ENCODE results near the gene UFD1. TPM values are rescaled to one million over a fixed set of nuclear protein-coding genes. Genes with fewer than 3 reads are reported as not detected.

Gene UFD1
- total RNA-seq, 1 donor from 2014 or later, result 54.4 TPM

GRCh38 chr22:19453718-19454117, 25.3 kb downstream of the UFD1 start:
- Mint-ChIP-seq H3K27me3 (no peaks in the 10 kb centered on the region), H3K27ac (no peak overlapping the region), H3K4me1 (peaks cover 2% of the 10 kb centered on the region), H3K4me3 (no peak overlapping the region), H3K36me3 (ENCODE audit: low read depth) (peaks cover 74% of the 10 kb centered on the region), H3K9me3 (no peaks in the 10 kb centered on the region)
- intact Hi-C loops (cut with micrococcal nuclease), result no loop called here
- ATAC-seq (ENCODE audit: low read depth) (no peak), DNase-seq (no peak)
- POLR2A ChIA-PET, result no interaction called here
- TF ChIP-seq CTCF (IDR thresholded peaks at IDR 0.05), result no peak
- CTCF ChIA-PET, result no interaction called here

GRCh38 chr22:19451570-19451969, 27.4 kb downstream of the UFD1 start:
- no peak overlapping the region for H3K27ac Mint-ChIP-seq

GRCh38 chr22:19450363-19451175, 28.4 kb downstream of the UFD1 start:
- no peak for TF ChIP-seq CTCF (IDR thresholded peaks at IDR 0.05)
- Mint-ChIP-seq H3K27ac (no peak overlapping the region), H3K27me3 (no peaks in the 10 kb centered on the region), H3K9me3 (no peaks in the 10 kb centered on the region), H3K4me3 (no peak overlapping the region), H3K4me1 (peaks cover 21% of the 10 kb centered on the region), H3K36me3 (ENCODE audit: low read depth) (peaks cover 57% of the 10 kb centered on the region)
- intact Hi-C loops (cut with micrococcal nuclease), result no loop called here
- DNase-seq (no peak), ATAC-seq (ENCODE audit: low read depth) (no peak)
- CTCF ChIA-PET, result no interaction called here
- POLR2A ChIA-PET, result interaction anchor here (0.7 to 1.3 kb wide), 2 partner anchors 12 to 194 kb away, joined by 3 to 6 read pairs; no protein-coding TSS in a partner anchor

More at GRCh38 chr22:19451570-19451969, 27.4 kb downstream of the UFD1 start:
- ChIA-PET CTCF (no interaction called here), POLR2A (interaction anchor here (0.7 to 1.3 kb wide), 2 partner anchors 11 to 195 kb away, joined by 3 to 6 read pairs; no protein-coding TSS in a partner anchor)
- DNase-seq (no peak), ATAC-seq (ENCODE audit: low read depth) (no peak)
- TF ChIP-seq CTCF (IDR thresholded peaks at IDR 0.05), result no peak
- Mint-ChIP-seq H3K27me3 (no peaks in the 10 kb centered on the region), H3K36me3 (ENCODE audit: low read depth) (peaks cover 61% of the 10 kb centered on the region), H3K9me3 (no peaks in the 10 kb centered on the region), H3K4me1 (peaks cover 16% of the 10 kb centered on the region), H3K4me3 (no peak overlapping the region)
- intact Hi-C loops (cut with micrococcal nuclease), result no loop called here

GRCh38 chr22:19449422-19449767, 29.6 kb downstream of the UFD1 start:
- no peak overlapping the region for H3K4me3 Mint-ChIP-seq
- ChIA-PET CTCF (no interaction called here), POLR2A (no interaction called here)
- DNase-seq (no peak), ATAC-seq (ENCODE audit: low read depth) (no peak)
- H3K27ac Mint-ChIP-seq, result no peak overlapping the region
- H3K36me3 Mint-ChIP-seq (ENCODE audit: low read depth), result peaks cover 56% of the 10 kb centered on the region
- H3K27me3 Mint-ChIP-seq, result no peaks in the 10 kb centered on the region
- H3K4me1 Mint-ChIP-seq, result peaks cover 30% of the 10 kb centered on the region
- intact Hi-C loops (cut with micrococcal nuclease), result loop anchor here (5.0 kb wide), 2 partner anchors 87 to 157 kb away; partner anchors contain the start of gene CLTCL1
- no peaks in the 10 kb centered on the region for H3K9me3 Mint-ChIP-seq
- no peak for TF ChIP-seq CTCF (IDR thresholded peaks at IDR 0.05)

- POLR2A ChIA-PET, result interaction anchor here (3.0 kb wide), 1 partner anchor 15 kb away, joined by 92 read pairs; the partner anchor contains the start of genes HIRA and MRPL40
- Mint-ChIP-seq H3K4me3 (peak overlapping the region; percentile 95), H3K4me1 (peaks cover 30% of the 10 kb centered on the region), H3K36me3 (ENCODE audit: low read depth) (peaks cover 56% of the 10 kb centered on the region), H3K27me3 (no peaks in the 10 kb centered on the region), H3K27ac (peak overlapping the region; percentile 98), H3K9me3 (no peaks in the 10 kb centered on the region)
- CTCF ChIA-PET, result interaction anchor here (2.0 kb wide), 1 partner anchor 29 kb away, joined by 4 read pairs; no protein-coding TSS in a partner anchor
- DNase-seq (no peak), ATAC-seq (ENCODE audit: low read depth) (no peak)
- no peak for TF ChIP-seq CTCF (IDR thresholded peaks at IDR 0.05)
- intact Hi-C loops (cut with micrococcal nuclease), result loop anchor here (1.0 to 5.0 kb wide), 4 partner anchors 87 to 270 kb away; partner anchors contain the start of gene CLTCL1
Observed at GRCh38 chr22:19448739-19449421, 30.1 kb downstream of the UFD1 start.
